ENCODE measurements around the gene HSF4.

- TF ChIP-seq CTCF (IDR thresholded peaks at IDR 0.05) (no peak), POLR2AphosphoS5 (IDR thresholded peaks at IDR 0.05; ENCODE audit: low read depth, low read length) (no peak), SIN3A (IDR thresholded peaks at IDR 0.05; ENCODE audit: borderline replicate concordance, insufficient read depth, low read depth, low read length) (no peak), REST (IDR thresholded peaks at IDR 0.05; ENCODE audit: insufficient read depth in 1 of 2, low read depth in 2 of 2, low read length in 1 of 2) (no peak), TCF7L2 (IDR thresholded peaks at IDR 0.05; ENCODE audit: low read depth, low read length) (no peak)
Observed at GRCh38 chr16:67162506-67163163, 1.9 kb upstream of the HSF4 start.

All from Panc1 (cell line).